GM10266 (cell line): Measurements from ENCODE around the gene FAM53B.

Experiments
- DNase-seq: peaks from one replicate; pipeline ENCODE4 v3.0.0; 2012; ENCODE audit errors: extremely low spot score
- CTCF ChIP-seq: IDR thresholded peaks from 2 replicates; pipeline ENCODE4 v1.5.1; 2012; ENCODE audit warnings: mild to moderate bottlenecking, low read depth; ENCODE audit not compliant: control insufficient read depth, insufficient read depth; ENCODE audit errors: missing control alignments

Gene FAM53B

GRCh38 chr10:124622866-124623536 lies 121.2 kb downstream of the FAM53B start:
- DNase-seq: no peak
- no peak for TF ChIP-seq CTCF

- no peak for TF ChIP-seq CTCF
- DNase-seq: no peak
These were observed 122.0 kb downstream of the FAM53B start for GRCh38 chr10:124622158-124622557.

GRCh38 chr10:124621637-124622036 lies 122.5 kb downstream of the FAM53B start:
- no peak for DNase-seq

GRCh38 chr10:124619802-124620490 lies 124.2 kb downstream of the FAM53B start:
- TF ChIP-seq CTCF: no peak
- DNase-seq: no peak

More at GRCh38 chr10:124621637-124622036, 122.5 kb downstream of the FAM53B start:
- no peak for TF ChIP-seq CTCF

GRCh38 chr10:124619195-124619594 lies 125.0 kb downstream of the FAM53B start:
- peak; percentile 66 for DNase-seq
- no peak for TF ChIP-seq CTCF

- no peak for DNase-seq
- TF ChIP-seq CTCF: no peak
These were observed 125.6 kb downstream of the FAM53B start for GRCh38 chr10:124618470-124619073.

GRCh38 chr10:124616836-124617130 lies 127.4 kb downstream of the FAM53B start:
- no peak for TF ChIP-seq CTCF
- DNase-seq: no peak
